HG03025 (cell line): ENCODE measurements around the gene ALDH3A1.

Source experiments
- ATAC-seq: cut with Tn5 transposase; IDR thresholded peaks from one replicate; pipeline ENCODE4 v1.9.1; 2021; ENCODE audit warnings: mild to moderate bottlenecking, moderate library complexity; ENCODE audit not compliant: unreplicated experiment, low FRiP score

ALDH3A1 gene

GRCh38 chr17:19742495-19742894 lies 5.6 kb downstream of the ALDH3A1 start:
- no peak for ATAC-seq

GRCh38 chr17:19741832-19742457 lies 6.2 kb downstream of the ALDH3A1 start:
- ATAC-seq, result no peak

GRCh38 chr17:19740933-19741332 lies 7.2 kb downstream of the ALDH3A1 start:
- ATAC-seq, result no peak

- no peak for ATAC-seq
Measured at GRCh38 chr17:19739241-19740201, 8.6 kb downstream of the ALDH3A1 start.

- no peak for ATAC-seq
Measured at GRCh38 chr17:19738757-19739156, 9.3 kb downstream of the ALDH3A1 start.

GRCh38 chr17:19738073-19738449 lies 10.0 kb downstream of the ALDH3A1 start:
- no peak for ATAC-seq

GRCh38 chr17:19737305-19738072 lies 10.6 kb downstream of the ALDH3A1 start:
- ATAC-seq, result no peak

GRCh38 chr17:19736071-19736470 lies 12.0 kb downstream of the ALDH3A1 start:
- ATAC-seq, result no peak

- ATAC-seq, result no peak
Measured at GRCh38 chr17:19733953-19734526, 14.1 kb downstream of the ALDH3A1 start.

GRCh38 chr17:19731626-19732025 lies 16.5 kb downstream of the ALDH3A1 start:
- ATAC-seq, result no peak

GRCh38 chr17:19730843-19731242 lies 17.3 kb downstream of the ALDH3A1 start:
- no peak for ATAC-seq

GRCh38 chr17:19729900-19730299 lies 18.2 kb downstream of the ALDH3A1 start:
- ATAC-seq, result no peak

- ATAC-seq, result no peak
Measured at GRCh38 chr17:19728084-19728495, 20.0 kb downstream of the ALDH3A1 start.

GRCh38 chr17:19727501-19728078 lies 20.5 kb downstream of the ALDH3A1 start:
- ATAC-seq, result no peak

GRCh38 chr17:19726631-19727376 lies 21.3 kb downstream of the ALDH3A1 start:
- no peak for ATAC-seq

GRCh38 chr17:19725486-19725885 lies 22.6 kb downstream of the ALDH3A1 start:
- ATAC-seq, result no peak

- no peak for ATAC-seq
Measured at GRCh38 chr17:19724501-19725420, 23.3 kb downstream of the ALDH3A1 start.

- no peak for ATAC-seq
Measured at GRCh38 chr17:19723964-19724363, 24.1 kb downstream of the ALDH3A1 start.
